ENCODE results near the gene CD200. TPM values are rescaled to one million over a fixed set of nuclear protein-coding genes. Genes with fewer than 3 reads are reported as not detected.

Gene CD200
- total RNA-seq, 6 donors from 2014 or later = 2.4 to 9.9 (median 4.5) TPM

DNA sequence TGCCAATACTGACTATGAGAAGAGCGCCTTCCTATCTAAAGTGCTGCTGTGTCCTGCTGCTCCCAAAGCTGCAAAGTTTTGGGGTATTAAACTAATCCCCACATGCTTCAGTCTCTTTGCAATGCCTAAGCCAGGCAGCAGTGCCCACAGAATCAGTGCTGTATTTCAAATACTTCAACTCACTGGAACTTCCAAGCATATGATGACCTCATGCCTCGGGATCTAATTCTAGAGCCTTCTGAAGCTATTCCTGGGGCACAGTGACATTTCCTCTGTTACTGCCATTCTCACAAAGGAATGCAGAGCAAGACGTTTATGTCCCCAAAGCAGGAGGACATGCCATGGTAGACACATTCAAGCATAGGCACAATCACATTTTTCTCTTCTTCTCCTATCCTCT, 78.5 kb downstream of the CD200 start:
- Histone ChIP-seq H3K4me1 (no peaks in the 10 kb centered on the region), H3K4me3 (no peak overlapping the region), H3K9me3 (no peaks in the 10 kb centered on the region), H3K27ac (no peak overlapping the region), H3K27me3 (no peaks in the 10 kb centered on the region), H3K36me3 (no peaks in the 10 kb centered on the region)
- ATAC-seq (ENCODE audit: low FRiP score in 2 of 2) = no peak
- no peak for DNase-seq
- WGBS, 2 donors = 40 to 73% methylated on average over 2 to 3 of the region's 3 CpGs
- TF ChIP-seq, protein P1, sequence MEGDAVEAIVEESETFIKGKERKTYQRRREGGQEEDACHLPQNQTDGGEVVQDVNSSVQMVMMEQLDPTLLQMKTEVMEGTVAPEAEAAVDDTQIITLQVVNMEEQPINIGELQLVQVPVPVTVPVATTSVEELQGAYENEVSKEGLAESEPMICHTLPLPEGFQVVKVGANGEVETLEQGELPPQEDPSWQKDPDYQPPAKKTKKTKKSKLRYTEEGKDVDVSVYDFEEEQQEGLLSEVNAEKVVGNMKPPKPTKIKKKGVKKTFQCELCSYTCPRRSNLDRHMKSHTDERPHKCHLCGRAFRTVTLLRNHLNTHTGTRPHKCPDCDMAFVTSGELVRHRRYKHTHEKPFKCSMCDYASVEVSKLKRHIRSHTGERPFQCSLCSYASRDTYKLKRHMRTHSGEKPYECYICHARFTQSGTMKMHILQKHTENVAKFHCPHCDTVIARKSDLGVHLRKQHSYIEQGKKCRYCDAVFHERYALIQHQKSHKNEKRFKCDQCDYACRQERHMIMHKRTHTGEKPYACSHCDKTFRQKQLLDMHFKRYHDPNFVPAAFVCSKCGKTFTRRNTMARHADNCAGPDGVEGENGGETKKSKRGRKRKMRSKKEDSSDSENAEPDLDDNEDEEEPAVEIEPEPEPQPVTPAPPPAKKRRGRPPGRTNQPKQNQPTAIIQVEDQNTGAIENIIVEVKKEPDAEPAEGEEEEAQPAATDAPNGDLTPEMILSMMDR (IDR thresholded peaks at IDR 0.05) = no peak
- no peak for TF ChIP-seq POLR2AphosphoS5 (IDR thresholded peaks at IDR 0.05)
- no peak for TF ChIP-seq EP300 (IDR thresholded peaks at IDR 0.05)
- no peak for TF ChIP-seq POLR2A (IDR thresholded peaks at IDR 0.05)

Other genes with a start within 250 kb of the CD200 start
- gene C3orf52, start 246.8 kb upstream of the CD200 start, total RNA-seq = 10 to 100 TPM; 17.1 to 74.6 (median 28.4) TPM
- gene GCSAM, start 199.9 kb upstream of the CD200 start, total RNA-seq = under 1 TPM in 4 of 6 donors, not detected in 2; 0.31 to 0.81 (median 0.52) TPM
- gene SLC9C1, start 38.9 kb upstream of the CD200 start, total RNA-seq = not detected
- gene BTLA, start 166.3 kb downstream of the CD200 start, total RNA-seq = 10 to 100 TPM in 1 of 6 donors, 1 to 10 TPM in 4, not detected in 1; 1.0 to 11.3 (median 1.0) TPM
- gene ATG3, start 228.8 kb downstream of the CD200 start, total RNA-seq = 10 to 100 TPM; 24.9 to 73.0 (median 57.5) TPM
- gene SLC35A5, start 228.9 kb downstream of the CD200 start, total RNA-seq = 10 to 100 TPM; 15.7 to 38.5 (median 28.4) TPM